ENCODE data around the gene ACSL5.
"Not testable (repeated sequence)": the region's sequence is repeated elsewhere in the genome, so short reads cannot be mapped to it uniquely, and the experiment has no call there.

ACSL5 gene

GRCh38 chr10:112374724-112375541 is 1.0 kb downstream of the ACSL5 start:
- no peak for DNase-seq (ENCODE audit: low read depth)

GRCh38 chr10:112375721-112376395 is 1.9 kb downstream of the ACSL5 start:
- DNase-seq (ENCODE audit: low read depth): no peak

- no peak for DNase-seq (ENCODE audit: low read depth)
Observed at GRCh38 chr10:112376396-112376790, 2.5 kb downstream of the ACSL5 start.

GRCh38 chr10:112377116-112377515 is 3.2 kb downstream of the ACSL5 start:
- not testable (repeated sequence) for DNase-seq (ENCODE audit: low read depth)

GRCh38 chr10:112379635-112380296 is 5.8 kb downstream of the ACSL5 start:
- DNase-seq (ENCODE audit: low read depth): no peak

- DNase-seq (ENCODE audit: low read depth): no peak
Observed at GRCh38 chr10:112382515-112383235, 8.8 kb downstream of the ACSL5 start.

- DNase-seq (ENCODE audit: low read depth): no peak
Observed at GRCh38 chr10:112383325-112383724, 9.4 kb downstream of the ACSL5 start.

- no peak for DNase-seq (ENCODE audit: low read depth)
Observed at GRCh38 chr10:112384141-112384540, 10.2 kb downstream of the ACSL5 start.

GRCh38 chr10:112385201-112385600 is 11.3 kb downstream of the ACSL5 start:
- no peak for DNase-seq (ENCODE audit: low read depth)

GRCh38 chr10:112388056-112388455 is 14.1 kb downstream of the ACSL5 start:
- not testable (repeated sequence) for DNase-seq (ENCODE audit: low read depth)

- DNase-seq (ENCODE audit: low read depth): no peak
Observed at GRCh38 chr10:112388548-112388947, 14.6 kb downstream of the ACSL5 start.

- DNase-seq (ENCODE audit: low read depth): no peak
Observed at GRCh38 chr10:112389271-112389822, 15.4 kb downstream of the ACSL5 start.

- no peak for DNase-seq (ENCODE audit: low read depth)
Observed at GRCh38 chr10:112390125-112390703, 16.3 kb downstream of the ACSL5 start.

- no peak for DNase-seq (ENCODE audit: low read depth)
Observed at GRCh38 chr10:112393341-112393740, 19.4 kb downstream of the ACSL5 start.

- no peak for DNase-seq (ENCODE audit: low read depth)
Observed at GRCh38 chr10:112393827-112394226, 19.9 kb downstream of the ACSL5 start.

GRCh38 chr10:112394475-112394875 is 20.6 kb downstream of the ACSL5 start:
- DNase-seq (ENCODE audit: low read depth): no peak

- no peak for DNase-seq (ENCODE audit: low read depth)
Observed at GRCh38 chr10:112395809-112396530, 22.1 kb downstream of the ACSL5 start.

- no peak for DNase-seq (ENCODE audit: low read depth)
Observed at GRCh38 chr10:112397592-112397991, 23.7 kb downstream of the ACSL5 start.

GRCh38 chr10:112402917-112403316 is 29.0 kb downstream of the ACSL5 start:
- no peak for DNase-seq (ENCODE audit: low read depth)

- DNase-seq (ENCODE audit: low read depth): no peak
Observed at GRCh38 chr10:112404617-112405016, 30.7 kb downstream of the ACSL5 start.

GRCh38 chr10:112406806-112407205 is 32.9 kb downstream of the ACSL5 start:
- not testable (repeated sequence) for DNase-seq (ENCODE audit: low read depth)
